OCI-LY3 (cell line): ENCODE results near the gene TMEM53.

Source experiments
- CTCF ChIP-seq: fragments of 200-600, 300-600 bp; sonication (generic); IDR thresholded peaks from 2 replicates; pipeline ENCODE4 v1.5.1; 2014; ENCODE audit warnings: antibody characterized with exemption, low read length, low read depth
- EZH2phosphoT487 ChIP-seq: fragments of 200-600 bp; shearing (Covaris generic); IDR thresholded peaks from 2 replicates; pipeline ENCODE4 v1.6.1; 2018; ENCODE audit warnings: antibody characterized with exemption, mixed run types, low read depth

GRCh38 chr1:44620072-44620471, 54.2 kb downstream of the TMEM53 start:
- TF ChIP-seq CTCF = no peak
- TF ChIP-seq EZH2phosphoT487 = no peak
